ENCODE results near the gene KCNA10.
"Not testable (repeated sequence)": the region's sequence is repeated elsewhere in the genome, so short reads cannot be mapped to it uniquely, and the experiment has no call there.

The KCNA10 gene

GRCh38 chr1:110523011-110523410 lies 4.0 kb upstream of the KCNA10 start:
- TF ChIP-seq CTCF (conservative IDR thresholded peaks at IDR 0.05; ENCODE audit: low read depth, low read length), result no peak

DNA sequence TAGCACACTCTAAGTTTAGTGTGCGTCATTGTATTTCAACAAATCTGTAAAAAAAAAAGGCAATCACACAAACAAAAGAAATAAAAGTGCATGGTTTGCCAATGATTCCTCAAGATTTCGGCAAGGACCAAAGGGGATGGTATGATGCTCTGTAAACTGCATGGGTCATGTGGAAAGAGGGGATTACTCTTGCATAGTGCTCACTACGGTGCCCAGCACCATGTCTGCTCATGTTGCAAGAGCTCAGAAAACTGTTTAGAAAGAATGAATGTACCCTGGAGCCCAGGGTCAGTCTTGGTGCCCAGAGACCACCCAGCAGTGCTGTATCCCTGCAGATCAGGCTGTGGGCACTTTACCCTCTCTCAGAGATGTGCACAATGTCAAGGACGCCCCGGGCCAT lies 3.6 kb upstream of the KCNA10 start:
- no peak for DNase-seq (ENCODE audit: low read depth)
- H3K4me3 ChIP-seq (ENCODE audit: low read length), result no peak overlapping the region
- no peak for TF ChIP-seq CTCF (conservative IDR thresholded peaks at IDR 0.05; ENCODE audit: low read depth, low read length)

More at GRCh38 chr1:110523011-110523410, 4.0 kb upstream of the KCNA10 start:
- DNase-seq (ENCODE audit: low read depth), result no peak
- no peak overlapping the region for H3K4me3 ChIP-seq (ENCODE audit: low read length)

- no peak overlapping the region for H3K4me3 ChIP-seq (ENCODE audit: low read length)
- DNase-seq (ENCODE audit: low read depth), result no peak
Observed at GRCh38 chr1:110520827-110521226, 1.9 kb upstream of the KCNA10 start.

GRCh38 chr1:110515891-110516290 lies 3.1 kb downstream of the KCNA10 start:
- no peak for DNase-seq (ENCODE audit: low read depth)
- H3K4me3 ChIP-seq (ENCODE audit: low read length), result no peak overlapping the region
- no peak for TF ChIP-seq CTCF (conservative IDR thresholded peaks at IDR 0.05; ENCODE audit: low read depth, low read length)

More at GRCh38 chr1:110520827-110521226, 1.9 kb upstream of the KCNA10 start:
- no peak for TF ChIP-seq CTCF (conservative IDR thresholded peaks at IDR 0.05; ENCODE audit: low read depth, low read length)

DNA sequence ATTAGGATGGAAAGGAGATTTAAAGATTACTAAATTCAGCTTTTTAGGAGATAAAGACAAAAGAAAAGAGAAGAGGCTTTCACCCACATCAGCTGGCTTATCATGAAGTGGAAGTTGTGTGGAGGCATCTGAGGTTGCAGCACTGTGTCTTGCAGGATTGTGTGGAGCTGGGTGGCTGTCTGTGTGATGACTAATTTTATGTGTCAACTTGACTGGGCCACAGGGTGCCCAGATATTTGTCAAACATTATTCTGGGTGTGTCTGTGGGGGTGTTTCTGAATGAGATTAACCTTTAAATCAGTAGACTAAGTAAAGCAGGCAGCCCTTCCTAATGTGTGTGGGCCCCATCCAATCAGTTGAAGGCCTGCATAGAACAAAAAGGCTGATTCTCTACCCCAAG lies 3.9 kb downstream of the KCNA10 start:
- H3K4me3 ChIP-seq (ENCODE audit: low read length), result no peak overlapping the region
- no peak for DNase-seq (ENCODE audit: low read depth)
- TF ChIP-seq CTCF (conservative IDR thresholded peaks at IDR 0.05; ENCODE audit: low read depth, low read length), result no peak

- TF ChIP-seq CTCF (conservative IDR thresholded peaks at IDR 0.05; ENCODE audit: low read depth, low read length), result no peak
- DNase-seq (ENCODE audit: low read depth), result no peak
- H3K4me3 ChIP-seq (ENCODE audit: low read length), result no peak overlapping the region
Observed at GRCh38 chr1:110513511-110513910, 5.5 kb downstream of the KCNA10 start.

GRCh38 chr1:110511436-110511835 lies 7.5 kb downstream of the KCNA10 start:
- no peak for DNase-seq (ENCODE audit: low read depth)
- TF ChIP-seq CTCF (conservative IDR thresholded peaks at IDR 0.05; ENCODE audit: low read depth, low read length), result no peak
- H3K4me3 ChIP-seq (ENCODE audit: low read length), result no peak overlapping the region

GRCh38 chr1:110510921-110511320 lies 8.1 kb downstream of the KCNA10 start:
- H3K4me3 ChIP-seq (ENCODE audit: low read length); DNase-seq (ENCODE audit: low read depth): not testable (repeated sequence)

Data from retinal pigment epithelial cell (primary cell).